Pons (tissue), 1 donor: ENCODE measurements around the gene ITGA1.
"Not testable (repeated sequence)": the region's sequence is repeated elsewhere in the genome, so short reads cannot be mapped to it uniquely, and the experiment has no call there.

ENCODE experiments used
- DNase-seq: peaks from one replicate; pipeline ENCODE4 v3.0.0-alpha.2; 2016; ENCODE audit warnings: low spot score

The ITGA1 gene

GRCh38 chr5:52801329-52801728, 13.6 kb downstream of the ITGA1 start:
- peak; percentile 62 for DNase-seq

- DNase-seq = no peak
Observed at GRCh38 chr5:52802272-52802973, 14.7 kb downstream of the ITGA1 start.

GRCh38 chr5:52802974-52803336, 15.2 kb downstream of the ITGA1 start:
- DNase-seq = no peak

- DNase-seq = no peak
Observed at GRCh38 chr5:52804387-52804791, 16.7 kb downstream of the ITGA1 start.

- no peak for DNase-seq
Observed at GRCh38 chr5:52804981-52805380, 17.3 kb downstream of the ITGA1 start.

GRCh38 chr5:52805615-52806014, 17.9 kb downstream of the ITGA1 start:
- DNase-seq = no peak

- no peak for DNase-seq
Observed at GRCh38 chr5:52807037-52807436, 19.3 kb downstream of the ITGA1 start.

GRCh38 chr5:52807723-52808122, 20.0 kb downstream of the ITGA1 start:
- DNase-seq = no peak

- DNase-seq = no peak
Observed at GRCh38 chr5:52808316-52808901, 20.7 kb downstream of the ITGA1 start.

GRCh38 chr5:52809884-52810283, 22.2 kb downstream of the ITGA1 start:
- DNase-seq = no peak

GRCh38 chr5:52810426-52810825, 22.7 kb downstream of the ITGA1 start:
- DNase-seq = no peak

- no peak for DNase-seq
Observed at GRCh38 chr5:52811067-52811749, 23.5 kb downstream of the ITGA1 start.

- DNase-seq = no peak
Observed at GRCh38 chr5:52814352-52815148, 26.8 kb downstream of the ITGA1 start.

GRCh38 chr5:52817818-52818217, 30.1 kb downstream of the ITGA1 start:
- DNase-seq = no peak

GRCh38 chr5:52818360-52818759, 30.6 kb downstream of the ITGA1 start:
- DNase-seq = no peak

- not testable (repeated sequence) for DNase-seq
Observed at GRCh38 chr5:52818807-52819206, 31.1 kb downstream of the ITGA1 start.

GRCh38 chr5:52821901-52822300, 34.2 kb downstream of the ITGA1 start:
- no peak for DNase-seq

GRCh38 chr5:52822437-52822836, 34.7 kb downstream of the ITGA1 start:
- no peak for DNase-seq

- no peak for DNase-seq
Observed at GRCh38 chr5:52824827-52825226, 37.1 kb downstream of the ITGA1 start.

- DNase-seq = no peak
Observed at GRCh38 chr5:52825826-52826225, 38.1 kb downstream of the ITGA1 start.

- no peak for DNase-seq
Observed at GRCh38 chr5:52827815-52828214, 40.1 kb downstream of the ITGA1 start.

- DNase-seq = no peak
Observed at GRCh38 chr5:52829664-52830063, 41.9 kb downstream of the ITGA1 start.

GRCh38 chr5:52830650-52831049, 42.9 kb downstream of the ITGA1 start:
- no peak for DNase-seq
